Neural cell (in vitro differentiated cells): ENCODE results near the gene PLXNA3. TPM values are rescaled to one million over a fixed set of nuclear protein-coding genes. Genes with fewer than 3 reads are reported as not detected.

Experiments
- H2AFZ ChIP-seq: fragments of 200-600, 300-800 bp; sonication (generic), shearing (Covaris generic); 2 replicates; pipeline ENCODE4 v1.6.0; 2014; ENCODE audit warnings: low read depth, mild to moderate bottlenecking, antibody characterized with exemption, low read length, moderate library complexity
- H3F3A ChIP-seq: fragments of 200-600 bp; shearing (Covaris generic); 2 replicates; pipeline ENCODE4 v1.6.1; 2016; ENCODE audit warnings: mild to moderate bottlenecking, moderate library complexity, mixed read lengths, antibody characterized with exemption, low read length; ENCODE audit not compliant: insufficient read depth, poor library complexity, severe bottlenecking
- H3K27ac ChIP-seq: fragments of 200-600, 300-800 bp; sonication (generic), shearing (Covaris generic); 2 replicates; pipeline ENCODE4 v1.5.1; 2014; ENCODE audit warnings: mild to moderate bottlenecking, low read length, moderate library complexity
- H3K27me3 ChIP-seq: fragments of 300-800, 200-600 bp; sonication (generic), shearing (Covaris generic); 2 replicates; pipeline ENCODE4 v1.6.0; 2014; ENCODE audit warnings: mild to moderate bottlenecking, low read depth, low read length, moderate library complexity; ENCODE audit not compliant: insufficient read depth
- H3K36me3 ChIP-seq: fragments of 300-800, 200-600 bp; sonication (generic), shearing (Covaris generic); 2 replicates; pipeline ENCODE4 v1.5.1; 2014; ENCODE audit warnings: mild to moderate bottlenecking, antibody characterized with exemption, low read length, moderate library complexity; ENCODE audit not compliant: insufficient read depth
- H3K4me2 ChIP-seq: fragments of 300-800, 200-600 bp; sonication (generic), shearing (Covaris generic); 2 replicates; pipeline ENCODE4 v1.6.0; 2014; ENCODE audit warnings: mild to moderate bottlenecking, low read length
- H3K4me3 ChIP-seq: fragments of 300-800, 200-600 bp; sonication (generic), shearing (Covaris generic); 2 replicates; pipeline ENCODE4 v1.5.1; 2014; ENCODE audit warnings: mild to moderate bottlenecking, low read length, moderate library complexity
- H3K79me2 ChIP-seq: fragments of 200-600 bp; shearing (Covaris generic); replicated peaks from 2 replicates; pipeline ENCODE4 v1.6.0; 2014; ENCODE audit warnings: mild to moderate bottlenecking, low read length, moderate library complexity; ENCODE audit not compliant: insufficient read depth
- H3K9ac ChIP-seq: fragments of 300-800, 200-600 bp; sonication (generic), shearing (Covaris generic); 2 replicates; pipeline ENCODE4 v1.6.1; 2016; ENCODE audit warnings: mild to moderate bottlenecking, low read length, mixed read lengths
- H3K9me2 ChIP-seq: fragments of 200-600 bp; shearing (Covaris generic); 2 replicates; pipeline ENCODE4 v1.6.1; 2016; ENCODE audit warnings: mild to moderate bottlenecking, low read length, mixed read lengths; ENCODE audit not compliant: insufficient read depth
- H3K9me3 ChIP-seq: fragments of 200-600, 300-800 bp; sonication (generic), shearing (Covaris generic); 2 replicates; pipeline ENCODE4 v1.6.1; 2016; ENCODE audit warnings: mild to moderate bottlenecking, mixed run types, low read length, moderate library complexity, mixed read lengths
- H4K20me1 ChIP-seq: fragments of 200-600 bp; shearing (Covaris generic); 2 replicates; pipeline ENCODE4 v1.6.1; 2016; ENCODE audit warnings: mild to moderate bottlenecking, mixed run types; ENCODE audit not compliant: insufficient read depth
- EP300 ChIP-seq: fragments of 450-650 bp; conservative IDR thresholded peaks from 2 replicates; pipeline ENCODE4 v1.6.1; 2014; ENCODE audit warnings: antibody characterized with exemption, mild to moderate bottlenecking, moderate library complexity; ENCODE audit not compliant: poor library complexity, severe bottlenecking
- EZH2 ChIP-seq: fragments of 200-600, 300-800 bp; shearing (Covaris generic), sonication (generic); IDR thresholded peaks from 2 replicates; pipeline ENCODE4 v1.6.1; 2014; ENCODE audit warnings: antibody characterized with exemption, low read length, borderline replicate concordance, mild to moderate bottlenecking; ENCODE audit not compliant: insufficient read depth, poor library complexity, severe bottlenecking
- MXI1 ChIP-seq: fragments of 450-650 bp; conservative IDR thresholded peaks from 2 replicates; pipeline ENCODE4 v1.6.1; 2014; ENCODE audit warnings: antibody characterized with exemption, mild to moderate bottlenecking; ENCODE audit not compliant: poor library complexity, severe bottlenecking
- POLR2AphosphoS5 ChIP-seq: IDR thresholded peaks from 2 replicates; pipeline ENCODE4 v1.6.1; 2012
- RAD21 ChIP-seq: fragments of 450-650 bp; conservative IDR thresholded peaks from 2 replicates; pipeline ENCODE4 v1.6.1; 2014; ENCODE audit warnings: antibody characterized with exemption, mild to moderate bottlenecking, moderate library complexity
- REST ChIP-seq: IDR thresholded peaks from 2 replicates; pipeline ENCODE4 v1.6.1; 2012; ENCODE audit warnings: borderline replicate concordance
- SMC3 ChIP-seq: fragments of 450-650 bp; conservative IDR thresholded peaks from 2 replicates; pipeline ENCODE4 v1.6.1; 2014; ENCODE audit warnings: antibody characterized with exemption, mild to moderate bottlenecking, moderate library complexity; ENCODE audit not compliant: poor library complexity
- TAF1 ChIP-seq: IDR thresholded peaks from 2 replicates; pipeline ENCODE4 v1.6.1; 2012; ENCODE audit warnings: low read depth
- polyA plus RNA-seq: library from polyadenylated mRNA; depleted of rRNA; stranded (reverse); fragments of >200 nt; gene quantifications from 2 replicates; pipeline ENCODE4 v1.2.3, GENCODE V29; 2014
- TF ChIP-seq, protein P1 (sequence below): fragments of 450-650 bp; IDR thresholded peaks from 2 replicates; pipeline ENCODE4 v1.5.1; 2014; ENCODE audit warnings: antibody characterized with exemption, mild to moderate bottlenecking, moderate library complexity; ENCODE audit not compliant: poor library complexity, severe bottlenecking

The PLXNA3 gene
- polyA plus RNA-seq, 1 donor from 2014 or later: 17.2 TPM

DNA sequence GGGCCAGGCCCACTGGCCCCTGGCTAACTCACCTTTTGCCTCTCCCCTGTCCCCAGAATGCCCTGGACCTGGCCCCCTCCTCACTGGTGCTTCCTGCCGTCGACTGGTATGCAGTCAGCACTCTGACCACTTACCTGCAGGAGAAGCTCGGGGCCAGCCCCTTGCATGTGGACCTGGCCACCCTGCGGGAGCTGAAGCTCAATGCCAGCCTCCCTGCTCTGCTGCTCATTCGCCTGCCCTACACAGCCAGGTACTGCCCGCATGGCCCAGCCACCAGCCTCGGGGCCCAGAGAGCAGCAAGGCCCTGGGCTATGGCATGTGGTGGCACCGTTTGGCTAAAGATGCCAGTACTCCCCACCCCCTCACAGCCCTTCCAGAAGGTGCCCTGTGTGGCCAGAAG lies 25.9 kb upstream of the PLXNA3 start:
- Histone ChIP-seq H2AFZ (no peak overlapping the region), H3K27me3 (no peaks in the 10 kb centered on the region), H3K9ac (no peak overlapping the region), H3K9me3 (no peaks in the 10 kb centered on the region), H3F3A (no peaks in the 10 kb centered on the region), H3K4me2 (no peak overlapping the region), H3K9me2 (no peaks in the 10 kb centered on the region), H3K4me3 (no peak overlapping the region), H4K20me1 (no peaks in the 10 kb centered on the region), H3K36me3 (no peaks in the 10 kb centered on the region), H3K79me2 (peaks cover 12% of the 10 kb centered on the region), H3K27ac (no peak overlapping the region)
- TF ChIP-seq, protein P1, sequence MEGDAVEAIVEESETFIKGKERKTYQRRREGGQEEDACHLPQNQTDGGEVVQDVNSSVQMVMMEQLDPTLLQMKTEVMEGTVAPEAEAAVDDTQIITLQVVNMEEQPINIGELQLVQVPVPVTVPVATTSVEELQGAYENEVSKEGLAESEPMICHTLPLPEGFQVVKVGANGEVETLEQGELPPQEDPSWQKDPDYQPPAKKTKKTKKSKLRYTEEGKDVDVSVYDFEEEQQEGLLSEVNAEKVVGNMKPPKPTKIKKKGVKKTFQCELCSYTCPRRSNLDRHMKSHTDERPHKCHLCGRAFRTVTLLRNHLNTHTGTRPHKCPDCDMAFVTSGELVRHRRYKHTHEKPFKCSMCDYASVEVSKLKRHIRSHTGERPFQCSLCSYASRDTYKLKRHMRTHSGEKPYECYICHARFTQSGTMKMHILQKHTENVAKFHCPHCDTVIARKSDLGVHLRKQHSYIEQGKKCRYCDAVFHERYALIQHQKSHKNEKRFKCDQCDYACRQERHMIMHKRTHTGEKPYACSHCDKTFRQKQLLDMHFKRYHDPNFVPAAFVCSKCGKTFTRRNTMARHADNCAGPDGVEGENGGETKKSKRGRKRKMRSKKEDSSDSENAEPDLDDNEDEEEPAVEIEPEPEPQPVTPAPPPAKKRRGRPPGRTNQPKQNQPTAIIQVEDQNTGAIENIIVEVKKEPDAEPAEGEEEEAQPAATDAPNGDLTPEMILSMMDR: no peak
- TF ChIP-seq POLR2AphosphoS5 (no peak), REST (no peak), MXI1 (no peak), EP300 (no peak), TAF1 (no peak), EZH2 (no peak), SMC3 (no peak), RAD21 (no peak)

DNA sequence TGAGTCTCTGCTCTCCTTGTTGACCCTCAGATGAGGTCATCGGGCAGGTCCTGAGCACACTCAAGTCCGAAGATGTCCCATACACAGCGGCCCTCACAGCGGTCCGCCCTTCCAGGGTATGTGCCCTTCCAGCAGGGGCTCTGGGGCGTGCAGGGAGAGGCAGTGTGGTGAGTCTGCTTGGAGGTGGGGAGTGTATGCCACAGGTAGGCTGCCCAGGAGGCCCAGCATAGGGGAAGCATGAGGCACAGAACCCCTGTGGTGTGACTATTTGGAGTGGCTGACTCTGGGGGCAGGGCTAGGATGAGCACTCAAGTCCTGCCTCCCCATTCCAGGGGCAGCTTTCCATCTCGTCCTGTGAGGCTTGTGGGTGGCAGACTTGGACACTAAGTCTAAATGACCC lies 24.5 kb upstream of the PLXNA3 start:
- Histone ChIP-seq H3K4me2 (no peak overlapping the region), H3K27ac (no peak overlapping the region), H2AFZ (no peak overlapping the region), H3K27me3 (no peaks in the 10 kb centered on the region), H4K20me1 (no peaks in the 10 kb centered on the region), H3K9me3 (no peaks in the 10 kb centered on the region), H3F3A (no peaks in the 10 kb centered on the region), H3K79me2 (peaks cover 20% of the 10 kb centered on the region), H3K9me2 (no peaks in the 10 kb centered on the region), H3K9ac (no peak overlapping the region), H3K4me3 (no peak overlapping the region), H3K36me3 (no peaks in the 10 kb centered on the region)
- TF ChIP-seq REST (no peak), TAF1 (no peak)
